GM12801 (cell line): Measurements from ENCODE around the gene LHFPL2.

ENCODE experiments used
- TF ChIP-seq, protein P1 (sequence below): IDR thresholded peaks from one replicate; pipeline ENCODE4 v1.5.1; 2011; ENCODE audit warnings: control low read depth; ENCODE audit not compliant: insufficient read length; ENCODE audit errors: extremely low read depth

LHFPL2 gene

GRCh38 chr5:78526049-78526525 is 122.5 kb downstream of the LHFPL2 start:
- TF ChIP-seq, protein P1, sequence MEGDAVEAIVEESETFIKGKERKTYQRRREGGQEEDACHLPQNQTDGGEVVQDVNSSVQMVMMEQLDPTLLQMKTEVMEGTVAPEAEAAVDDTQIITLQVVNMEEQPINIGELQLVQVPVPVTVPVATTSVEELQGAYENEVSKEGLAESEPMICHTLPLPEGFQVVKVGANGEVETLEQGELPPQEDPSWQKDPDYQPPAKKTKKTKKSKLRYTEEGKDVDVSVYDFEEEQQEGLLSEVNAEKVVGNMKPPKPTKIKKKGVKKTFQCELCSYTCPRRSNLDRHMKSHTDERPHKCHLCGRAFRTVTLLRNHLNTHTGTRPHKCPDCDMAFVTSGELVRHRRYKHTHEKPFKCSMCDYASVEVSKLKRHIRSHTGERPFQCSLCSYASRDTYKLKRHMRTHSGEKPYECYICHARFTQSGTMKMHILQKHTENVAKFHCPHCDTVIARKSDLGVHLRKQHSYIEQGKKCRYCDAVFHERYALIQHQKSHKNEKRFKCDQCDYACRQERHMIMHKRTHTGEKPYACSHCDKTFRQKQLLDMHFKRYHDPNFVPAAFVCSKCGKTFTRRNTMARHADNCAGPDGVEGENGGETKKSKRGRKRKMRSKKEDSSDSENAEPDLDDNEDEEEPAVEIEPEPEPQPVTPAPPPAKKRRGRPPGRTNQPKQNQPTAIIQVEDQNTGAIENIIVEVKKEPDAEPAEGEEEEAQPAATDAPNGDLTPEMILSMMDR, result no peak

DNA sequence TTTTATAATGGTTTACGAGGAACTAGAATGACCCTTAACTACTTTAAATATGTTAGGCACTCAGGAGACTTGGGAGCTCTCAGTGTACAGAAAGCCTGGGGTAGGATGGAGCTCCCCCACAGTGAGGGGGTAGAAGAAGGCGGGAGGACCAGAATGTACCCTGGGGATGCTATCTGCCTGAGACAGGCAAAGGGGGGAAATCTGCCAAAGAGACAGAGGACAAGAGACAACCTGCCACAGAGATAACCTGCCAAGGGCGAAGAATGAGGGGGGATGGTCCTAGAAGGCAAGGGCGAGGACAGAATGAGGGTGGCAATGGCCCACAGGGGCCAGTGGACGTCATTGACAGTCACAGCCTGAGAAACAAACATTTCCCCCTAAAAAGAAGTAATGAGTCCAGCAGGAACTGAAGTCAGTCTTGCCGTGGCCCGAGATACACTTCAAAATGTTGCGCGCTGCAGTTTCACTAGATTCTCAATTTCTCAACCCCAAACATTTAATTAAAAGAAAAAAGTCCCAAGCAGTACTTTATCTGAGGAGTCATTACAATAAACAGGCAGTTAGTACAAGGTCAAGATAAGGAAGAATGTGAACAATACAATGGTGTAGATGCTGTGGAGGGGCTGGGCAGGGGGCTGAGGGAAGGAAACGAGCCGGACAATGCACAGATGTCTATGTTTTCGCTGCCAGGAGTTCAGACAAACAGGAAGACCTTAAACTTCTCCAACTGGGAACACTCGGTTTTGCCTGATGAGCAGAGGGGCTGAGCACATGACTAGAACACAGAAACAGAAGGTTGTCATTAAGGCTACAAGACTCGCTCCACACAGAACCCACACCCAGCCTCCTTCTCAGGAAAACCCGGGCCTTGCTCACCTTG is 125.0 kb downstream of the LHFPL2 start:
- TF ChIP-seq, protein P1, result no peak

GRCh38 chr5:78522476-78523260 is 125.9 kb downstream of the LHFPL2 start:
- TF ChIP-seq, protein P1, result no peak

GRCh38 chr5:78521455-78521854 is 127.1 kb downstream of the LHFPL2 start:
- TF ChIP-seq, protein P1, result no peak

GRCh38 chr5:78519198-78519941 is 129.2 kb downstream of the LHFPL2 start:
- TF ChIP-seq, protein P1, result no peak

DNA sequence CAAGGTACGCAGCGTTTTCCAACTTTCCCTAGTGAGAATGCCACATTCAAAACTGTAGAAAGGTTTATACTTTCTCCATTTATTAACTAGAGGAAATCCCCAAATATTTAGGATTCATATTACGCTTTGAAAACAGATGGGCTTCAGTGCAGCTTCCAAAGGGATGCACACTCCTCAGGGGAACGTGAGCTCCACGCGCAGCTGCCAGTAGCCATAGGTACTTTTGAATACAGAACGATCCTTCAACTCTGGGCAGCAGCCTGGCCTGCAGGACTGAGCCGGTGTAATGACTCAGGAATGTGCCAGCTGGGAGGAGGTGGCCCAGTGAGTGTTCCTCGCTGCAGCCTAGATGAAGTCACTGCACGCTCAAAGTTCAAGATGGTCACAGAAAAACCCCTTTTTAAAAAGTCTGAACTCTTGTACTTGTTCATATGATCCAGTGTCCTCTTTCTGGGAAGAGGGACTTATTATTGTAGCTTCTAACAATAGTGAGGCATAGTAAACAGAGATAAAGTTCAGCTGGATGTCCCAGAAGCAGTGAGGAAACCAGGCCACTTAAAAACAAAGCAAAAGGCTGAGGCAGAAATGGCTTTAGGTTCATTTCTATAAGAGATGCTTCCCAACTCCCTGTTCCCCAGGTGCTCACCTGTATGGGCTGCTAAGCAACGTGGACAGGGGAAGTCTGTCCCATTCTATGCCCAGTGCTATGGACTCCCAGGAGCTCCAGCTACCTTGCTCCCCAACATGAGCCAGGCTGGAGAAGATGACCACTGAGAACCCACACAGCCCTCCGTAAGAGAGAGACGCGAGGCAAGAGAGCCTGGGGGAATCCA is 130.0 kb downstream of the LHFPL2 start:
- TF ChIP-seq, protein P1, result no peak
